Endothelial cell (in vitro differentiated cells): ENCODE results near the gene LAMB1. TPM values are rescaled to one million over a fixed set of nuclear protein-coding genes. Genes with fewer than 3 reads are reported as not detected.

Experiments
- DNase-seq: peaks from one replicate; pipeline ENCODE4 v3.0.0; 2021; ENCODE audit warnings: low spot score
- H3K27ac Mint-ChIP-seq: one replicate; pipeline ENCODE4 v1.8.0; 2021; ENCODE audit warnings: mixed read lengths, inconsistent platforms; ENCODE audit not compliant: unreplicated experiment
- H3K27me3 Mint-ChIP-seq: one replicate; pipeline ENCODE4 v1.8.0; 2021; ENCODE audit warnings: mild to moderate bottlenecking, moderate library complexity, mixed read lengths, inconsistent platforms; ENCODE audit not compliant: unreplicated experiment
- H3K36me3 Mint-ChIP-seq: one replicate; pipeline ENCODE4 v1.8.0; 2021; ENCODE audit warnings: mild to moderate bottlenecking, low read depth, mixed read lengths, inconsistent platforms; ENCODE audit not compliant: unreplicated experiment
- H3K4me1 Mint-ChIP-seq: one replicate; pipeline ENCODE4 v1.8.0; 2021; ENCODE audit warnings: mild to moderate bottlenecking, mixed read lengths, inconsistent platforms; ENCODE audit not compliant: unreplicated experiment
- H3K4me3 Mint-ChIP-seq: one replicate; pipeline ENCODE4 v1.8.0; 2021; ENCODE audit warnings: mild to moderate bottlenecking, mixed read lengths, inconsistent platforms; ENCODE audit not compliant: unreplicated experiment
- H3K9me3 Mint-ChIP-seq: one replicate; pipeline ENCODE4 v1.8.0; 2021; ENCODE audit warnings: mixed read lengths, inconsistent platforms; ENCODE audit not compliant: unreplicated experiment
- CTCF ChIP-seq: fragments of 200-600 bp; sonication (generic); IDR thresholded peaks from one replicate; pipeline ENCODE4 v1.5.0; 2021; ENCODE audit warnings: antibody characterized with exemption; ENCODE audit not compliant: unreplicated experiment
- total RNA-seq: library from RNA; stranded (reverse); fragmentation: NEBNext Ultra II Directional; extraction: Animal tissue kit (Norgen Biotek cat#: 25700); gene quantifications from one replicate; pipeline ENCODE4 v1.2.1, GENCODE V29; 2021; ENCODE audit not compliant: unreplicated experiment

LAMB1 gene
- total RNA-seq, 1 donor from 2014 or later = 453 TPM

GRCh38 chr7:107971100-107971499 lies 31.9 kb downstream of the LAMB1 start:
- DNase-seq = no peak
- Mint-ChIP-seq H3K4me3 (no peak overlapping the region), H3K4me1 (no peaks in the 10 kb centered on the region), H3K36me3 (peaks cover 56% of the 10 kb centered on the region), H3K27me3 (peaks cover 6% of the 10 kb centered on the region), H3K9me3 (no peaks in the 10 kb centered on the region), H3K27ac (no peak overlapping the region)
- no peak for TF ChIP-seq CTCF

- Mint-ChIP-seq H3K9me3 (no peaks in the 10 kb centered on the region), H3K4me3 (peak overlapping the region; percentile 24), H3K27ac (no peak overlapping the region), H3K36me3 (peaks cover 47% of the 10 kb centered on the region), H3K27me3 (peaks cover 5% of the 10 kb centered on the region), H3K4me1 (no peaks in the 10 kb centered on the region)
- no peak for TF ChIP-seq CTCF
- DNase-seq = no peak
These were observed 33.1 kb downstream of the LAMB1 start for GRCh38 chr7:107969856-107970255.

GRCh38 chr7:107968449-107968848 lies 34.5 kb downstream of the LAMB1 start:
- H3K27me3 Mint-ChIP-seq = peaks cover 9% of the 10 kb centered on the region
- H3K9me3 Mint-ChIP-seq = no peaks in the 10 kb centered on the region
- peaks cover 52% of the 10 kb centered on the region for H3K36me3 Mint-ChIP-seq
- DNase-seq = no peak
- TF ChIP-seq CTCF = no peak
- H3K4me1 Mint-ChIP-seq = no peaks in the 10 kb centered on the region
- H3K27ac Mint-ChIP-seq = no peak overlapping the region
- H3K4me3 Mint-ChIP-seq = no peak overlapping the region

- Mint-ChIP-seq H3K27me3 (peaks cover 9% of the 10 kb centered on the region), H3K36me3 (peaks cover 48% of the 10 kb centered on the region), H3K4me3 (no peak overlapping the region), H3K9me3 (no peaks in the 10 kb centered on the region), H3K27ac (no peak overlapping the region), H3K4me1 (no peaks in the 10 kb centered on the region)
- TF ChIP-seq CTCF = no peak
- DNase-seq = no peak
These were observed 35.5 kb downstream of the LAMB1 start for GRCh38 chr7:107967420-107967819.

GRCh38 chr7:107966711-107967110 lies 36.2 kb downstream of the LAMB1 start:
- Mint-ChIP-seq H3K36me3 (peaks cover 46% of the 10 kb centered on the region), H3K27me3 (peaks cover 9% of the 10 kb centered on the region), H3K4me1 (no peaks in the 10 kb centered on the region), H3K4me3 (no peak overlapping the region), H3K27ac (no peak overlapping the region), H3K9me3 (no peaks in the 10 kb centered on the region)
- no peak for DNase-seq
- TF ChIP-seq CTCF = no peak
